ENCODE data around the gene FBXO31. TPM values are rescaled to one million over a fixed set of nuclear protein-coding genes. Genes with fewer than 3 reads are reported as not detected.
A peak's percentile ranks its signal among the peaks of the same experiment; 100 is the strongest.

The FBXO31 gene
- total and polyA plus RNA-seq, 9 of the 15 experiments (the other 6 are each of a cell fraction or from before 2014, with no cell fraction given): 0.18 to 33.3 (median 10.9) TPM

DNA sequence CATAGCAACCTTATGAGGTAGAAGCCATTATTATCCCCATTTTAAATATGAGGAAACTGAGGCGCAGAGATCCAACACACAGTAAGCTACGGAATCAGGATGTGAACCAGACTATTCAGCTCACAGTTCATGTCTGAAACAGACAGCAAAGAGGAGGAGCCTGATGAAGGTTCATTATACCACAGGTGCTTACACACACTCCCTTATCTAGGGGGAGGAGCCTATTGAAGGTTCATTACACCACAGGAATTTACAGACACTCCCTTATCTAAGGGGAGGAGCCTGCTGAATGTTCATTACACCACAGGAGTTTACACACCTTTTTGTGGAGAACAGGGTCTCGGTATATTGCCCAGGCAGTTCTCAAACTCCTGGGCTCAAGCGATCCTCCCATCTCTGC, 88.3 kb downstream of the FBXO31 start (continued):
- TF ChIP-seq, protein P1, sequence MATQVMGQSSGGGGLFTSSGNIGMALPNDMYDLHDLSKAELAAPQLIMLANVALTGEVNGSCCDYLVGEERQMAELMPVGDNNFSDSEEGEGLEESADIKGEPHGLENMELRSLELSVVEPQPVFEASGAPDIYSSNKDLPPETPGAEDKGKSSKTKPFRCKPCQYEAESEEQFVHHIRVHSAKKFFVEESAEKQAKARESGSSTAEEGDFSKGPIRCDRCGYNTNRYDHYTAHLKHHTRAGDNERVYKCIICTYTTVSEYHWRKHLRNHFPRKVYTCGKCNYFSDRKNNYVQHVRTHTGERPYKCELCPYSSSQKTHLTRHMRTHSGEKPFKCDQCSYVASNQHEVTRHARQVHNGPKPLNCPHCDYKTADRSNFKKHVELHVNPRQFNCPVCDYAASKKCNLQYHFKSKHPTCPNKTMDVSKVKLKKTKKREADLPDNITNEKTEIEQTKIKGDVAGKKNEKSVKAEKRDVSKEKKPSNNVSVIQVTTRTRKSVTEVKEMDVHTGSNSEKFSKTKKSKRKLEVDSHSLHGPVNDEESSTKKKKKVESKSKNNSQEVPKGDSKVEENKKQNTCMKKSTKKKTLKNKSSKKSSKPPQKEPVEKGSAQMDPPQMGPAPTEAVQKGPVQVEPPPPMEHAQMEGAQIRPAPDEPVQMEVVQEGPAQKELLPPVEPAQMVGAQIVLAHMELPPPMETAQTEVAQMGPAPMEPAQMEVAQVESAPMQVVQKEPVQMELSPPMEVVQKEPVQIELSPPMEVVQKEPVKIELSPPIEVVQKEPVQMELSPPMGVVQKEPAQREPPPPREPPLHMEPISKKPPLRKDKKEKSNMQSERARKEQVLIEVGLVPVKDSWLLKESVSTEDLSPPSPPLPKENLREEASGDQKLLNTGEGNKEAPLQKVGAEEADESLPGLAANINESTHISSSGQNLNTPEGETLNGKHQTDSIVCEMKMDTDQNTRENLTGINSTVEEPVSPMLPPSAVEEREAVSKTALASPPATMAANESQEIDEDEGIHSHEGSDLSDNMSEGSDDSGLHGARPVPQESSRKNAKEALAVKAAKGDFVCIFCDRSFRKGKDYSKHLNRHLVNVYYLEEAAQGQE (IDR thresholded peaks at IDR 0.05; ENCODE audit: borderline replicate concordance): no peak
- TF ChIP-seq, protein P1 (CRISPR knock-in tag; IDR thresholded peaks at IDR 0.05; ENCODE audit: low read depth): no peak
- TF ChIP-seq MLLT1 (IDR thresholded peaks at IDR 0.05) (0 out of 4 replicates have a peak, but pooled peaks of 1 of the 2 experiments have one; percentile 29), GABPA (tag; conservative IDR thresholded peaks at IDR 0.05; ENCODE audit: low read depth) (no peak), RERE (CRISPR knock-in tag; IDR thresholded peaks at IDR 0.05; ENCODE audit: borderline replicate concordance) (no peak), SRSF9 (IDR thresholded peaks at IDR 0.05; ENCODE audit: borderline replicate concordance, low read depth, low read length) (no peak), PCBP1 (IDR thresholded peaks at IDR 0.05; ENCODE audit: low read depth, low read length, poor library complexity, severe bottlenecking) (no peak), ARNT (IDR thresholded peaks at IDR 0.05) (peak in 1 of 2 experiments; percentile 60; a peak in 1 of 4 replicates), NFIC (IDR thresholded peaks at IDR 0.05) (no peak), NCOA2 (IDR thresholded peaks at IDR 0.05; ENCODE audit: partially characterized antibody in 2 of 2) (peak in 1 of 2 experiments; percentile 99), SETDB1 (IDR thresholded peaks at IDR 0.05; ENCODE audit: low read length) (no peak), TBL1XR1 (IDR thresholded peaks at IDR 0.05; ENCODE audit: low read length in 2 of 2) (no peak), MAFF (IDR thresholded peaks at IDR 0.05; ENCODE audit: low read length) (no peak)

Measured in K562 (cell line).